ENCODE measurements around the gene ABCB11. TPM values are rescaled to one million over a fixed set of nuclear protein-coding genes. Genes with fewer than 3 reads are reported as not detected.

The ABCB11 gene
- total and polyA plus RNA-seq, 4 donors, result 18.3 to 74.3 (median 38.3) TPM

DNA sequence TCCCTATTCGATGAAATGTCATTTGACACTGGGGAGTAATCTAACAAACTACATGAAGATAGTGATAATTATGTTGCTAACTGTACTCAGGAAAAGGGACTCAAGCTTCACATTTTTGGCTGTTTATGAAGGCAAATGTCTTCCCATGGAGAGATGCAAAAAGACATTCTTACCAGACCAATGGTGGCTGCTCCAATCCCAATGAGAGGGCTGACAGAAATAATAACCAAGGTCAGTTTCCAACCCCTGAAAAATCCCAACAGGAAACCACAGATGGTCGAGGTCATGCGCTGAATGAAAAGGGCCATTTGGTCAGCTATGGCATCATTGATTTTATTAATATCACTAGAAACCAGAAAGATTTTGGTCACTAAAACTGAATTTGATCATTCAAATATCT is 37.6 kb downstream of the ABCB11 start:
- 93% methylated on average over 3 of the region's 3 CpGs for WGBS
- DNase-seq (ENCODE audit: low spot score), result no peak
- no peaks in the 10 kb centered on the region for H3K9me3 ChIP-seq (ENCODE audit: control insufficient read depth in 4 of 4, low read length in 3 of 4)
- H3K4me1 ChIP-seq (ENCODE audit: control insufficient read depth in 4 of 4, insufficient read depth in 4 of 4, low read length in 3 of 4), result peaks cover 4 to 26% (median 8%) of the 10 kb centered on the region in 4 donors
- H3K36me3 ChIP-seq (ENCODE audit: control insufficient read depth in 4 of 4, insufficient read depth in 3 of 4, low read depth in 1 of 4, low read length in 3 of 4), result peaks cover 3 to 36% (median 19%) of the 10 kb centered on the region in 4 donors
- no peak overlapping the region for H3K4me3 ChIP-seq (ENCODE audit: low read depth in 1 of 3, low read length in 3 of 3)
- no peak overlapping the region for H3K9ac ChIP-seq (ENCODE audit: low read depth in 1 of 2, low read length in 2 of 2)
- no peaks in the 10 kb centered on the region for H3K27me3 ChIP-seq (ENCODE audit: control insufficient read depth in 4 of 4, insufficient read depth in 4 of 4, low read length in 3 of 4)
- peak overlapping the region; percentile 51 to 71 for H3K27ac ChIP-seq (ENCODE audit: low read depth in 1 of 2, low read length in 2 of 2)
- TF ChIP-seq GABPA (IDR thresholded peaks at IDR 0.05 in 1 of 2, conservative IDR thresholded peaks at IDR 0.05 in 1 of 2) (no peak), TAF1 (conservative IDR thresholded peaks at IDR 0.05) (no peak), FOXA1 (IDR thresholded peaks at IDR 0.05) (no peak)
- TF ChIP-seq, protein P1, sequence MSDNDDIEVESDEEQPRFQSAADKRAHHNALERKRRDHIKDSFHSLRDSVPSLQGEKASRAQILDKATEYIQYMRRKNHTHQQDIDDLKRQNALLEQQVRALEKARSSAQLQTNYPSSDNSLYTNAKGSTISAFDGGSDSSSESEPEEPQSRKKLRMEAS (IDR thresholded peaks at IDR 0.05), result no peak
- TF ChIP-seq, protein P2, sequence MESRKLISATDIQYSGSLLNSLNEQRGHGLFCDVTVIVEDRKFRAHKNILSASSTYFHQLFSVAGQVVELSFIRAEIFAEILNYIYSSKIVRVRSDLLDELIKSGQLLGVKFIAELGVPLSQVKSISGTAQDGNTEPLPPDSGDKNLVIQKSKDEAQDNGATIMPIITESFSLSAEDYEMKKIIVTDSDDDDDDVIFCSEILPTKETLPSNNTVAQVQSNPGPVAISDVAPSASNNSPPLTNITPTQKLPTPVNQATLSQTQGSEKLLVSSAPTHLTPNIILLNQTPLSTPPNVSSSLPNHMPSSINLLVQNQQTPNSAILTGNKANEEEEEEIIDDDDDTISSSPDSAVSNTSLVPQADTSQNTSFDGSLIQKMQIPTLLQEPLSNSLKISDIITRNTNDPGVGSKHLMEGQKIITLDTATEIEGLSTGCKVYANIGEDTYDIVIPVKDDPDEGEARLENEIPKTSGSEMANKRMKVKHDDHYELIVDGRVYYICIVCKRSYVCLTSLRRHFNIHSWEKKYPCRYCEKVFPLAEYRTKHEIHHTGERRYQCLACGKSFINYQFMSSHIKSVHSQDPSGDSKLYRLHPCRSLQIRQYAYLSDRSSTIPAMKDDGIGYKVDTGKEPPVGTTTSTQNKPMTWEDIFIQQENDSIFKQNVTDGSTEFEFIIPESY (IDR thresholded peaks at IDR 0.05), result no peak

DNA sequence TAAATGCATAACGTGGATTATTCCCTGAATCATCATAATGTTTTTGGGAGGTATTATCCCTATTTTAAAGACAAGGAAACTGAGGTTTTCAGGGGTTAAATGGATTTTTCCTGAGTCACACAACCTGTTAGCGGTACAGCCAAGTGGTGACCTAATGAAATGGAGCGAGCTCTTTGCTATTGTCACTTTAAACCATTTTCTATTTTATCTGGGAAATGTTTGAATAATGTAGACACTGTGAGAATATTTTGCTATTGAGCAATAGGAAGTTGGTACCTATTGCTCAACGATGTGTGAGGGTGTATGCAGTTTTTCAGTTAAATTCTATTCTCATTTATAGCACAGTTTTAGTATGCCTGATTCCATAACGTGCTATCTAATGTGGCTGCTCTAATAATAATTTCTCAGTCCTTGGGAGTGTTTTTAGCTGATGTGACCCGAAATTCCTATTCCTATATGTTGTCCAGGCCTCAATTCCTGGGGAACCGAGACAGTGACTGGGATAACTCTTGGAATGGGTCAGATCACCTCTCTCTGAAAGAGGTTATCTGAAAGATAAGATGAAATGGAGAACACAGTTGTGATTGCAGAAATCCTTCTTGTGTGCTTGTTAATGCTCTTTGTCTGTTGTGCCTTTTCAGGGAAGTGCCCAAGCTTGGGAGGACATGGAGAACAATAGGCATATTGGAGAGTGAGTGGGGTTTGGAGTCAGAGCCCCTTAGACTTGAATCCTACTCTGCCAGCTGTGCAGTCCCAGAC is 38.4 kb downstream of the ABCB11 start:
- H3K27me3 ChIP-seq (ENCODE audit: control insufficient read depth in 4 of 4, insufficient read depth in 4 of 4, low read length in 3 of 4), result no peaks in the 10 kb centered on the region
- peak overlapping the region; percentile 51 to 71 for H3K27ac ChIP-seq (ENCODE audit: low read depth in 1 of 2, low read length in 2 of 2)
- H3K4me1 ChIP-seq (ENCODE audit: control insufficient read depth in 4 of 4, insufficient read depth in 4 of 4, low read length in 3 of 4), result peaks cover 4 to 22% (median 8%) of the 10 kb centered on the region in 4 donors
- TF ChIP-seq, protein P1 (IDR thresholded peaks at IDR 0.05), result peak; percentile 75
- TF ChIP-seq, protein P3, sequence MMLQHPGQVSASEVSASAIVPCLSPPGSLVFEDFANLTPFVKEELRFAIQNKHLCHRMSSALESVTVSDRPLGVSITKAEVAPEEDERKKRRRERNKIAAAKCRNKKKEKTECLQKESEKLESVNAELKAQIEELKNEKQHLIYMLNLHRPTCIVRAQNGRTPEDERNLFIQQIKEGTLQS (IDR thresholded peaks at IDR 0.05), result no peak
- TF ChIP-seq NR2F2 (IDR thresholded peaks at IDR 0.05), result no peak
- no peak for TF ChIP-seq TAF1 (conservative IDR thresholded peaks at IDR 0.05)
- TF ChIP-seq RXRA (IDR thresholded peaks at IDR 0.05), result peak; percentile 33 to 72
- peak; percentile 10 to 39 for TF ChIP-seq HNF4A (conservative IDR thresholded peaks at IDR 0.05)
- peak; percentile 25 to 35 for TF ChIP-seq RAD21 (IDR thresholded peaks at IDR 0.05)
- TF ChIP-seq YY1 (IDR thresholded peaks at IDR 0.05), result peak; percentile 53
- TF ChIP-seq FOXA1 (IDR thresholded peaks at IDR 0.05), result peak; percentile 13
- peak in 1 of 2 donors; percentile 42 for TF ChIP-seq JUND (IDR thresholded peaks at IDR 0.05)
- no peak for TF ChIP-seq FOXA2 (IDR thresholded peaks at IDR 0.05)
- peak in 1 of 2 donors; percentile 25 for TF ChIP-seq GABPA (IDR thresholded peaks at IDR 0.05 in 1 of 2, conservative IDR thresholded peaks at IDR 0.05 in 1 of 2)
- TF ChIP-seq, protein P2 (IDR thresholded peaks at IDR 0.05), result no peak
- TF ChIP-seq, protein P4, sequence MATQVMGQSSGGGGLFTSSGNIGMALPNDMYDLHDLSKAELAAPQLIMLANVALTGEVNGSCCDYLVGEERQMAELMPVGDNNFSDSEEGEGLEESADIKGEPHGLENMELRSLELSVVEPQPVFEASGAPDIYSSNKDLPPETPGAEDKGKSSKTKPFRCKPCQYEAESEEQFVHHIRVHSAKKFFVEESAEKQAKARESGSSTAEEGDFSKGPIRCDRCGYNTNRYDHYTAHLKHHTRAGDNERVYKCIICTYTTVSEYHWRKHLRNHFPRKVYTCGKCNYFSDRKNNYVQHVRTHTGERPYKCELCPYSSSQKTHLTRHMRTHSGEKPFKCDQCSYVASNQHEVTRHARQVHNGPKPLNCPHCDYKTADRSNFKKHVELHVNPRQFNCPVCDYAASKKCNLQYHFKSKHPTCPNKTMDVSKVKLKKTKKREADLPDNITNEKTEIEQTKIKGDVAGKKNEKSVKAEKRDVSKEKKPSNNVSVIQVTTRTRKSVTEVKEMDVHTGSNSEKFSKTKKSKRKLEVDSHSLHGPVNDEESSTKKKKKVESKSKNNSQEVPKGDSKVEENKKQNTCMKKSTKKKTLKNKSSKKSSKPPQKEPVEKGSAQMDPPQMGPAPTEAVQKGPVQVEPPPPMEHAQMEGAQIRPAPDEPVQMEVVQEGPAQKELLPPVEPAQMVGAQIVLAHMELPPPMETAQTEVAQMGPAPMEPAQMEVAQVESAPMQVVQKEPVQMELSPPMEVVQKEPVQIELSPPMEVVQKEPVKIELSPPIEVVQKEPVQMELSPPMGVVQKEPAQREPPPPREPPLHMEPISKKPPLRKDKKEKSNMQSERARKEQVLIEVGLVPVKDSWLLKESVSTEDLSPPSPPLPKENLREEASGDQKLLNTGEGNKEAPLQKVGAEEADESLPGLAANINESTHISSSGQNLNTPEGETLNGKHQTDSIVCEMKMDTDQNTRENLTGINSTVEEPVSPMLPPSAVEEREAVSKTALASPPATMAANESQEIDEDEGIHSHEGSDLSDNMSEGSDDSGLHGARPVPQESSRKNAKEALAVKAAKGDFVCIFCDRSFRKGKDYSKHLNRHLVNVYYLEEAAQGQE (IDR thresholded peaks at IDR 0.05), result no peak
- no peak for TF ChIP-seq EGR1 (IDR thresholded peaks at IDR 0.05; ENCODE audit: low read depth in 2 of 2)
- TF ChIP-seq, protein P5, sequence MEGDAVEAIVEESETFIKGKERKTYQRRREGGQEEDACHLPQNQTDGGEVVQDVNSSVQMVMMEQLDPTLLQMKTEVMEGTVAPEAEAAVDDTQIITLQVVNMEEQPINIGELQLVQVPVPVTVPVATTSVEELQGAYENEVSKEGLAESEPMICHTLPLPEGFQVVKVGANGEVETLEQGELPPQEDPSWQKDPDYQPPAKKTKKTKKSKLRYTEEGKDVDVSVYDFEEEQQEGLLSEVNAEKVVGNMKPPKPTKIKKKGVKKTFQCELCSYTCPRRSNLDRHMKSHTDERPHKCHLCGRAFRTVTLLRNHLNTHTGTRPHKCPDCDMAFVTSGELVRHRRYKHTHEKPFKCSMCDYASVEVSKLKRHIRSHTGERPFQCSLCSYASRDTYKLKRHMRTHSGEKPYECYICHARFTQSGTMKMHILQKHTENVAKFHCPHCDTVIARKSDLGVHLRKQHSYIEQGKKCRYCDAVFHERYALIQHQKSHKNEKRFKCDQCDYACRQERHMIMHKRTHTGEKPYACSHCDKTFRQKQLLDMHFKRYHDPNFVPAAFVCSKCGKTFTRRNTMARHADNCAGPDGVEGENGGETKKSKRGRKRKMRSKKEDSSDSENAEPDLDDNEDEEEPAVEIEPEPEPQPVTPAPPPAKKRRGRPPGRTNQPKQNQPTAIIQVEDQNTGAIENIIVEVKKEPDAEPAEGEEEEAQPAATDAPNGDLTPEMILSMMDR (IDR thresholded peaks at IDR 0.05; ENCODE audit: low read depth, low read length, missing input control), result no peak
- no peak for TF ChIP-seq SP1 (IDR thresholded peaks at IDR 0.05)
- no peak for TF ChIP-seq HNF4G (IDR thresholded peaks at IDR 0.05)
- no peak for DNase-seq (ENCODE audit: low spot score)
- peak overlapping the region in 1 of 2 donors; percentile 15 for H3K9ac ChIP-seq (ENCODE audit: low read depth in 1 of 2, low read length in 2 of 2)
- no peaks in the 10 kb centered on the region for H3K9me3 ChIP-seq (ENCODE audit: control insufficient read depth in 4 of 4, low read length in 3 of 4)
- peaks cover 3 to 40% (median 23%) of the 10 kb centered on the region in 4 donors for H3K36me3 ChIP-seq (ENCODE audit: control insufficient read depth in 4 of 4, insufficient read depth in 3 of 4, low read depth in 1 of 4, low read length in 3 of 4)
- 36% methylated on average over 7 of the region's 7 CpGs for WGBS
- no peak overlapping the region for H3K4me3 ChIP-seq (ENCODE audit: low read depth in 1 of 3, low read length in 3 of 3)
